GM04503 (cell line): Measurements from ENCODE around the gene ANK3.

Source experiments
- DNase-seq: peaks from one replicate; pipeline ENCODE4 v3.0.0-alpha.2; 2012; ENCODE audit warnings: low read depth

The ANK3 gene

GRCh38 chr10:60343254-60343653 is 46.4 kb downstream of the ANK3 start:
- DNase-seq, result no peak

- DNase-seq, result no peak
These were observed 47.7 kb downstream of the ANK3 start for GRCh38 chr10:60341969-60342368.

GRCh38 chr10:60340973-60341372 is 48.7 kb downstream of the ANK3 start:
- DNase-seq, result no peak

DNA sequence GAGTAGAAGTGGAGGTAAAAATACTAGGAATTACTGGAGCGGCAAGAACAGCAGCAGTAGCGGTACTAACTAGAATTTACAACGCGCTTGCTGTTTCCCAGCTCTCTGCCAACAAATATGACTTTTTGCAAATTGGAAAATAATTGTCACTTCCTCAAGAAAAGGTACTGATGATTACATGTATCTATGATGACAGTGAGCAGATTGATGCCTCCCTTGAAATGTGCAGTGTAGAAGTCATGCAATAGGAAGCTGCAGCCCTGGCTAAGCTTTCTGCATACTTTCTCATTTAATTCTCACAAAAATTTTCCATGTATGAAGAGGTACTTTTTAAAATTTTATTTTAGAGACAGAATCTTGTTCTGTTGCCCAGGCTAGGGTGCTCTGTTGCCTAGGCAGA is 49.9 kb downstream of the ANK3 start:
- no peak for DNase-seq

DNA sequence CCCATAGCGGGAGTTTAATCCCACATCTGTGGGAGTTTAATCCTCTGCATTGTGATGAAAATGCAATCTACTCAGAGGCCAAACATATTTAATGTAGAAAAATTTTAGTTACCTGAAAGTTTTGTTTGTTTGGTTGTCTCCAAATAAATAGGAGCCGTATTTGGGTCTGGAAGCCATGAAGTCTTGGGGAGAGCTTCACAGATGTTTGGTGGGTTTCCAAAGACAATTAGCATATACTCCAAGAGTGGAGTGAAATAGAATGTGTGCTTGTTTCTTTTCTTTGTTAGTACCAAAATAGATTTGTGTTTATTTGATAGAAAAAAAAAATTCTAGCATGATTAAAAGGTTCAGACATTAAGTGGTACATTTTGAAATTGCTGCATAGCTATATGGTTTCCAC is 50.9 kb downstream of the ANK3 start:
- no peak for DNase-seq

GRCh38 chr10:60338002-60338564 is 51.6 kb downstream of the ANK3 start:
- DNase-seq, result no peak

DNA sequence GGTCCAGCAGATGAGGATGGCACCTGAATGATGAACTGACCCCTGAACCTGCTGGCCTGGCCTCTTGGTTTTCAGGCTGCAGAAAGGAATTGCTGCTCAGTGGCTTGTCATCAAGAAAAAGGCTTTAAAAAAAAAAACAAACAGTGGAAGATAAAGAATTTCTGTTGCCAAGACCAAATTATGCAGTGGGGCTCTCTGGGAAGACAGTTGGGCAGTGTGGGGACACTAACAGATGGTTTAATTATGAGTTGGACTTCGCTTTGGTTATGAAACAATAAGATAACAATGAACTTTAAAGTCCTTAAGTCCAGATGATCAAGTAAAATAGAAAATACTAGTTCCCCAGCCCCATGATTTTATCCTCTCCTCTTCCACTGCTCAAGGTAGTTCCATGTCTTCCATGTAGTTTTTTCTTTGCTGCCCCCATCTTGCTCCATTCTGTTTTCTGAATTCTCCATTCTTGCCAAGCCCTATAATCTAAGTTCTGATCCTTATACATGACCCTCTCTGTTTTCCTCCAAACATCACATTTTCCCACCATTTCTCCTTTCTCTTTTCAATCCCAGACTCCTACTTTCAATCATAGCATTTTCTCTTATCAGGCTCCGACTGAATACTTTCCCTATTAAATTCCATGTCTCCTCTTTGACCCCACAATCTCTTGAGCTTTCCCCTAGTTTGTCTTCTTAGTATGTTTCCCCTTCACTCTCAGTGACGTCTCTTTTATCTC is 52.6 kb downstream of the ANK3 start:
- DNase-seq, result no peak

DNA sequence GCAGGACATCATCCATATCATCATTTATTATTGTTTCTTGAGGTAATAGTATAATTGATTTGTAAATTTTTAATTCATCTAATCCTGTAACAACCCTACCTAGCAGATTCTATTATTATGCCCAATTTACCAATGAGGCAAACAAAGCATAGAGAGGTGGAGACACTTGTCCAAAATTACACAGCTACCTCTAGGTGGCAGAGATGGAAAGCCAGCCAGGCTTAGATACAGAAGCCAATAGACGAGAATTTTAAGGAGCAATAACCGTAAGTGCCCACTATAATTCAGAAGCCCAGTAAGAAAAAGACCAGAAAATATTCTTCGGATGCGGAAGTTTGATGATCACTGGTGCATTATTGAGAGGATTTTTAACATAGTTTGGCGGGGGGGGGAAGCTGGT is 54.0 kb downstream of the ANK3 start:
- no peak for DNase-seq

- DNase-seq, result no peak
These were observed 54.7 kb downstream of the ANK3 start for GRCh38 chr10:60334991-60335390.

DNA sequence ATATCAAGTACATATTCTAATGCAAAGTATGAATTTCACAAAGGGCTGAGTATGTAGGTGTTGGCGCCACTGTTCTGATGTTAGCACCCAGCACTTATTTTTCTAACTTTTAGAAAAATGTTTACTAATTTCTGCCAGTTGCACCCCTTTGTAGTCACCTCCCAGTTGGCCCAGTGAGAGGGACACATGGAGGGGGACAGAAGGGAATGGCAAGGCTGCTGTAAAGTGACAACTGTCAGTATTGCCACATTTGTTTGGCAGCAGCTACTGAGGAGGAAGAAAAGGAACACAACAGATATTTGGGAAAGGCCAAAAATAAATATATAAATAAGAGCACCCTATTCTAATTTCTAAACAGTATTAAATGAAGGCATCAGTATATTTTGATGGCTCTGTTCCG is 57.3 kb downstream of the ANK3 start:
- DNase-seq, result no peak

DNA sequence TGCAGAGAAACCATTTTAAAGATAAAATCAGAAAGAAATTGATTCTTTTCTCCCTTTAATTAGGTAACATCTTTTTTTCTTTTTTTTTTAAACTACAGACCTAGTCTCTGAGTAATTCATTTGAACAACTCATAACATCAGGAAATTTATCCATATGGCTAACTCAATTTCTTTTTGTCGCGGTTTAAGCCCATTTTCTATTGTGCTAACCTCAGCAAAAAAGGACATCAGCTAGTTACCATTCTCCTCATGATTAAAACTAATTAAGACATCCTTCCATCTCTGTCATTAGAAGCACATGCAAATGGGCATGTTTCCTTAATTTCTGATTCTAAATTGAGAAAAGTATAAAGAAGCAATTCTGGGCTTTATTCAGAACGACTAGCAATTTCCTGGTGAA is 57.8 kb downstream of the ANK3 start:
- no peak for DNase-seq

DNA sequence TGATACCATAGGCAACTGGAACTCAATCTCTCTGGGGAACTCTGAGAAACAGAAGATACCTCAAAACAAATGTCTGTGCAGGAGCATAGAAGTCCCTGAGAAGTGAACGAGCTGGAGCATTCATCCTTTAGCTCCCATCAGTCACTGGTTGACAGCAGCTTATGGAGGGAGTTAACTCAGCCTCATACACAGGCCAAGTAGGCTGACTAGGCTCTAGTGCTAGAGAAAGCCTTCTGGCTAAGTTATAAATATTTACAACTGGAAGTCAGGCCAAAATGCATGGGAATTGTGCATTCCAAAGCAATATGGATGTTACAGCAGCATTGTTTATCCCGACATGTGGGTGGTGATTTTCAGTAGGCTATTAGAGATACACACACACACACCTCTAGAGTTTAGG is 66.5 kb downstream of the ANK3 start:
- no peak for DNase-seq

- DNase-seq, result no peak
These were observed 69.0 kb downstream of the ANK3 start for GRCh38 chr10:60320666-60321065.

- DNase-seq, result no peak
These were observed 73.6 kb downstream of the ANK3 start for GRCh38 chr10:60316029-60316428.

DNA sequence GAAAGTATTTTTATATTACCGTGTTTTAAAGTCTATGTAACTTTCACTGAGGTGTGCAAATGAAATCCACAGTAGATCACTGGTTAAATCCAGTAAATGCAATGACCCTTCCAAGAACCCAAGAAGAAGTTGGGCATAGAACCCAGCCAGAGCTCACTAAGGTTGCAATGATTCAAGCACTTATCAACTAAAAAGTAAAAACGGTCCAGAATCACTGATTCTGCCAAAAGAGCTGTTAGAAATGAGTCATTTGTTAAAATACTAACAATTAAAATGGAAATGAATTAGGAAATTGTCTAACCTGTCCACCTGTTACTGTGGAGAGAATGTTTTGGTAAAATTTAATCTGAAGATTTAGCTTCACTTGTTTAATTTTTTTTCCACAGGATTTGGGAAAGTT is 74.4 kb downstream of the ANK3 start:
- no peak for DNase-seq

DNA sequence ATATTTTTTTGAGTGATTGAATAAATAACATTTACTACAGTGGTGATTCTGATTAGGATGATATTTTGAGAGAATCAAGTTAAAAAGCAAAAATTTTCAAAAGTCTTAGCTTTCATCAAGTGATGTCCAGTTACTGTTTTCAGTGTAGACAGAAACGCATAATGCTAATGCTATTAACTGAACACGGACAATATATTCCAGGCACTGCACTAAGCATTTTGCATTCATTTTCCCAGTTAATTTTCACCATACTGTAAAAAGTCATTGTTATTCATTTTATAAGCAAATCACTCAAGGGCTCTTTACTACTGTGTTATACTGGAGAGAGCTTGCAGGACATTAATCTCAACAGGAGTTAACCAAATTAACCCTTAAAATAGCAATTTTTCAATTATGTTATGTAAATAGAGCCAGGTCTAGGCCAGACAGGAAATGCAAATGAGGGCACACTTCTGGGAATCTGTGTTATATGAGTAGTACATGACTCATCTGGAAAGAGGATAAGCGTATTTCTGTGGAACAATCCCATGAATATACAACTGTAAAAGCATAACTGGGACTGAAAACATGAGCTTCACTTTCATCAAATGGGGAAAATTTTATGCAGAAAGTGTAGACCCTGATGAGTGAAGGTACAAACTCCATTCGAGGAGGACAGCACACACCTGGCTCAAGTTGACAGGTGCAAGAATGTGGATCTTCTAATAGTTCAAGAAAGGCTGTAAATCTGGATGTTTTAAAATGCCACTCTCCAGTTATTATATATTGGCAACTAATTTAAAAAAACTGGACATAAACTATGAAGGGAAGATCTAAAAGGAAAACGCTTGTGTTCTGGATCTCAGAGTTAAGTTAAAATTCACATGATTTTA is 75.4 kb downstream of the ANK3 start:
- DNase-seq, result peak; percentile 36

- DNase-seq, result no peak
These were observed 76.1 kb downstream of the ANK3 start for GRCh38 chr10:60313589-60313952.

DNA sequence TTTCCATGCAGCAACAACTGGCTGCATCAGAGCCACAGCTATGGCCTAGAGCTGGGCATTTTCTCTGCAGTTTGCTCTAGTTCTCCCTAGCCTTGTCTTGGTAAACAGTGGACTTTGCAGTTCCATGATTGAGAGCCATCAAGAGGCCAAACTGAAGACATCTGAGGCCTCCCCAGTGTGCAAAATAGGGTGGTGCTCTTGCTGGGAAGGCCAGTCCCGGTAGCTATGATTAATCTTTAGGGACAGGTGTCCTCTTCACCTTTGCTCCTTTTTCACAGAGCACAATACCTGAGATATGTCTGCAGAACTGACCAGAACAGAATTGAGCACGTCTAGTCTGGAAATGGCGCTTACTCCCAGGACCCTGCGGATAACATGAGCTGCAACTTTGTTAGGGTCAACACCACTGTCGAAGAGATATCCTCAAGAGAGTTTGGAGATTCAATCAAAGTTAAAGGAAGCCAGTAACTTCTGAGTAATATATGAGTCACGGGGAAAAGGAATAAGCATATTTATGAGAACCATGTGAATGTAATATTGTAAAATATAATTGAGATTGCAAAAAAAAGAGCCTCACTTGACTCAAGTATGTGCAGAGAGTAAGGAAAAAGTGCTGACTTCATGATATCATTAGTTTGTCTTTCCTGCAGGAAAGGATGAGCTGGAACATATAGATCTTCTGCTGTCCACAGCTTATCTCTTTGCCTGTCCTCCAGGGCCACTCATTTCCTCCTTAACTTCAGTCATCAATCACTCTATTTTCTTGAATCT is 76.7 kb downstream of the ANK3 start:
- peak; percentile 37 for DNase-seq

DNA sequence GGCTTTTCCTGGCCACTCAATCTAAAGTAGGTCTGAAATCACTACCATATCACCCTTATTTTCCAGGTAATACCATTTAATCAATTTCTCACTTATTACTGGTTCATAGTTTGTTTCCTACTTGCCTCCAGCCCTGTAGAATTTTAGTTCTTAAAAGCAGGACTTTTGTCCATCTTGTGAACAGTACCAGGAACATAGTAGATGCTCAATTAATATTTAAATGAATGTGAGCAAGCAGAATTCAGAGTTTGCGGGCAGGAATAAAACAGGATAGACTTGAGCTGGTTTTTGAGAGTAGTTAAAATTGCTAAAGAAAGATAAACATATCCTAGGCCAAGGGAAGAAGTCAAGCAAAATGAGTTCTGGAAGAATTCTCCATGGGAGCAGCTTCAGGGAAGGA is 77.9 kb downstream of the ANK3 start:
- no peak for DNase-seq

- no peak for DNase-seq
These were observed 78.9 kb downstream of the ANK3 start for GRCh38 chr10:60310740-60311139.

GRCh38 chr10:60309891-60310290 is 79.8 kb downstream of the ANK3 start:
- DNase-seq, result no peak

DNA sequence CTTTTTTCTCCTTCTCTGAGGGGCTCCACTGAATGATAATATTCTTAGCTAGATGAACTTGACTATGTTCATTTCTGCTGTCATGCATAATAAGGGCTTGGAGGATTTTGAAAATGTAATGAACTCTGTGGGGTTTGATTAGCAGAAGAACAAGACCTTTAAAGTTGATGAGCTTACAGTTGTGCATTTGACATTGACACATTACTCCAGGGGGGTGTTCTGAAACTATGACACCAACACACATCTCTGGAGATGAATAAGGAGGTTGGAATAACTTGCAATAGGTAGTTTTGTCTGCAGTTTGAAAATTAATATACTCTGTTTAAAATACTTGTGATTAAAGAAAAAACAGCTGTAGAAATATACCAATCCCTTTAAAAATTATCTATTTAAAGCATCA is 80.3 kb downstream of the ANK3 start:
- no peak for DNase-seq
